ENCODE measurements around the gene FAM76B.

DNA sequence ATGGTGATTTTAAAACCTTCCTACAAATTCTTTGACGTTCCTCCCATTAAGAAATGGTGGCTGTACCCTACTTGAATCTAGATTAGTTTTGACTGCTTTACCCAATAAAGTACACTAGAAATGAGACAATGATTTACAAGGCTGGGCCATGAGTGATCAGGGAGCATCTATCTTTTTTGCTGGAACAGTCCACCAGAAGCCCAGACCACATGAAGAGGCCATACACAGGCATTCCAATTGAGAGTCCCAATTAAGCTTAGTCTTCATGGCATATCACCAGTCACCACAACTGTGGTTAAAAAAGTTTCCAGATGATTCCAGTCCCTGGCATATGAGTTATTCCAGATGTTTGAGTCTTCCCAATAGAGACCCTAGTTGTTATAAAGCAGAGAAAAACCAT lies 39.5 kb downstream of the FAM76B start:
- no peak for TF ChIP-seq NR2F6 (IDR thresholded peaks at IDR 0.05)
- TF ChIP-seq NR2F6 (CRISPR knock-in tag; IDR thresholded peaks at IDR 0.05): no peak
- TF ChIP-seq RERE (CRISPR knock-in tag; IDR thresholded peaks at IDR 0.05; ENCODE audit: low read depth): no peak
- TF ChIP-seq MAFG (CRISPR knock-in tag; IDR thresholded peaks at IDR 0.05): no peak
- TF ChIP-seq EZH2 (conservative IDR thresholded peaks at IDR 0.05; ENCODE audit: low read depth, low read length): no peak
- TF ChIP-seq POLR2AphosphoS5 (IDR thresholded peaks at IDR 0.05; ENCODE audit: low read depth, low read length): no peak
- TF ChIP-seq, protein P1, sequence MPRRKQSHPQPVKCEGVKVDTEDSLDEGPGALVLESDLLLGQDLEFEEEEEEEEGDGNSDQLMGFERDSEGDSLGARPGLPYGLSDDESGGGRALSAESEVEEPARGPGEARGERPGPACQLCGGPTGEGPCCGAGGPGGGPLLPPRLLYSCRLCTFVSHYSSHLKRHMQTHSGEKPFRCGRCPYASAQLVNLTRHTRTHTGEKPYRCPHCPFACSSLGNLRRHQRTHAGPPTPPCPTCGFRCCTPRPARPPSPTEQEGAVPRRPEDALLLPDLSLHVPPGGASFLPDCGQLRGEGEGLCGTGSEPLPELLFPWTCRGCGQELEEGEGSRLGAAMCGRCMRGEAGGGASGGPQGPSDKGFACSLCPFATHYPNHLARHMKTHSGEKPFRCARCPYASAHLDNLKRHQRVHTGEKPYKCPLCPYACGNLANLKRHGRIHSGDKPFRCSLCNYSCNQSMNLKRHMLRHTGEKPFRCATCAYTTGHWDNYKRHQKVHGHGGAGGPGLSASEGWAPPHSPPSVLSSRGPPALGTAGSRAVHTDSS (CRISPR knock-in tag; conservative IDR thresholded peaks at IDR 0.05): no peak
- no peak for TF ChIP-seq CTCF (CRISPR knock-in tag; IDR thresholded peaks at IDR 0.05)
